NCI-H2227 (cell line): ENCODE results near the gene FIP1L1.
A peak's percentile ranks its signal among the peaks of the same experiment; 100 is the strongest.
"Not testable (repeated sequence)": the region's sequence is repeated elsewhere in the genome, so short reads cannot be mapped to it uniquely, and the experiment has no call there.

Source experiments
- DNase-seq: peaks from one replicate; lab custom pipeline; 2025; ENCODE audit not compliant: unreplicated experiment; lab: John Stamatoyannopoulos, UW

Gene FIP1L1

GRCh38 chr4:53377319-53378170 lies at the start of gene FIP1L1:
Gene FIP1L1, plus strand, starts transcription at chr4:53377641. Its CDS starts 198 bp downstream, at chr4:53377839.
- DNase-seq: peak; percentile 93

- DNase-seq: not testable (repeated sequence)
These were observed 42.5 kb upstream of the FIP1L1 start for GRCh38 chr4:53334916-53335315.

GRCh38 chr4:53340145-53340544 lies 37.3 kb upstream of the FIP1L1 start:
- DNase-seq: not testable (repeated sequence)

- DNase-seq: not testable (repeated sequence)
These were observed 31.0 kb upstream of the FIP1L1 start for GRCh38 chr4:53346392-53346791.

- DNase-seq: no peak
These were observed 30.3 kb upstream of the FIP1L1 start for GRCh38 chr4:53346920-53347852.

- DNase-seq: no peak
These were observed 29.4 kb upstream of the FIP1L1 start for GRCh38 chr4:53348046-53348445.

GRCh38 chr4:53349091-53349491 lies 28.4 kb upstream of the FIP1L1 start:
- DNase-seq: no peak

- no peak for DNase-seq
These were observed 23.3 kb upstream of the FIP1L1 start for GRCh38 chr4:53354012-53354722.

GRCh38 chr4:53355930-53356521 lies 21.4 kb upstream of the FIP1L1 start:
- DNase-seq: no peak

- no peak for DNase-seq
These were observed 16.0 kb upstream of the FIP1L1 start for GRCh38 chr4:53361451-53361850.

- no peak for DNase-seq
These were observed 15.3 kb upstream of the FIP1L1 start for GRCh38 chr4:53362093-53362492.

- DNase-seq: no peak
These were observed 12.8 kb upstream of the FIP1L1 start for GRCh38 chr4:53364624-53365023.

GRCh38 chr4:53365121-53365485 lies 12.3 kb upstream of the FIP1L1 start:
- no peak for DNase-seq

- peak; percentile 95 for DNase-seq
These were observed 11.7 kb upstream of the FIP1L1 start, which contains the start of gene SCFD2 for GRCh38 chr4:53365486-53366300. Gene SCFD2, minus strand, starts transcription at chr4:53366061.

- DNase-seq: no peak
These were observed 11.1 kb upstream of the FIP1L1 start for GRCh38 chr4:53366301-53366716.

GRCh38 chr4:53367721-53368120 lies 9.7 kb upstream of the FIP1L1 start:
- no peak for DNase-seq

- DNase-seq: no peak
These were observed 6.4 kb upstream of the FIP1L1 start for GRCh38 chr4:53371049-53371448.

- DNase-seq: no peak
These were observed 5.5 kb upstream of the FIP1L1 start for GRCh38 chr4:53371843-53372521.

GRCh38 chr4:53374777-53375258 lies 2.6 kb upstream of the FIP1L1 start:
- DNase-seq: no peak
